GM21526 (cell line): ENCODE results near the gene KLHL2.
A peak's percentile ranks its signal among the peaks of the same experiment; 100 is the strongest.
"Not testable (repeated sequence)": the region's sequence is repeated elsewhere in the genome, so short reads cannot be mapped to it uniquely, and the experiment has no call there.

Experiments used
- ATAC-seq: cut with Tn5 transposase; IDR thresholded peaks from one replicate; pipeline ENCODE4 v1.9.1; 2021; ENCODE audit warnings: moderate library complexity; ENCODE audit not compliant: unreplicated experiment, low FRiP score

Gene KLHL2

DNA sequence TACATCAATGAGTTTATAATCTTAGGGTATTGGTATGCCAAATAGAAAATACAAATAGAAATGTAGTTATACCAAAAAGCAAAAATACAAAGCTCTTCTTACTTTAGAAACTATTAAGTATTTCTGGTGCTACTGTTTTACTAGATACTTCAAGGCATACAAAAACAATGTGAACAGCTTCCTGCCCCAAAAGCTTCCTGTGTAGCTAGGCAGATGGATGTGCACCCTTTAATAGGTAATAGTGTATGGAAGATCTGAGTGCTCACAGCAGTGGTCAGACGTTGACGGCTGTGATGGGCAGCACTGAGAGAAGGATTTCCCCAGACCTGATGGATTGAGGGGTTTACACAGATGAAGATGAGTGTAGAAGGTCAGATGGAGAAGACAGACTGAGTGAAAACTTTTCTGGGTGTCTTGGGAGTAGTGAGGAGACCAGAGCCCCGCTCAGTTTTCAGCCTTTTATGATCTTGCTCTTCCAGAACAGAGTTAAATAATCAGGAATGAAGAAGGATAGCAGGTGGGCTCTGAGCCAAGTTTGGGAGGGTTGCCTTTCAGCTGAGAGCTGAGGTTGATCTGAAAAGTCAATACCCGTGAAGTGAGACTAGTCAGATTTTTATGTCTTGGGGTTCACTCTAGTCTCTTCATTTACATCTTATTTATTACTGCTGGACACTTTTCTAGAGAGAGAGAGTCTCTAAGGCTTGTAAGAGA, 22.3 kb downstream of the KLHL2 start:
- not testable (repeated sequence) for ATAC-seq

- ATAC-seq = peak; percentile 62
Measured at GRCh38 chr4:165232623-165233433, 25.5 kb downstream of the KLHL2 start.

DNA sequence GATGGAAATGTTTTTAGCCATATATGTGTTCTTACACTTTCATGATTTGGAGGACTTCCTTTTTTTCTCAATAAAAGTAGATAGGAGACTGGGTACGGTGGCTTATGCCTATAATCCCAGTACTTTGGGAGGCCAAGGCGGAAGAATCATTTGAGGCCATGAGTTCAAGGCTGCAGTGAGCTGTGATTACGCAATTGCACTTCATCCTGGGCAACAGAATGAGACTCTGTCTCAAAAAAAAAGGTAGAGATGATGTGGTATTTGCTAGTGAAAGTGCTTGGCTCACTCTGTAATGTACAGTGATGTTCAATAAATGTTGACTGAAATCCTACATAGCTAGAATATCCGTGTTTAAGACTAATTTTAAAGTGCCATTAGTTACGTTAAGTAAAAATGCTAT, 27.4 kb downstream of the KLHL2 start:
- no peak for ATAC-seq

- not testable (repeated sequence) for ATAC-seq
Measured at GRCh38 chr4:165236852-165237251, 29.5 kb downstream of the KLHL2 start.

DNA sequence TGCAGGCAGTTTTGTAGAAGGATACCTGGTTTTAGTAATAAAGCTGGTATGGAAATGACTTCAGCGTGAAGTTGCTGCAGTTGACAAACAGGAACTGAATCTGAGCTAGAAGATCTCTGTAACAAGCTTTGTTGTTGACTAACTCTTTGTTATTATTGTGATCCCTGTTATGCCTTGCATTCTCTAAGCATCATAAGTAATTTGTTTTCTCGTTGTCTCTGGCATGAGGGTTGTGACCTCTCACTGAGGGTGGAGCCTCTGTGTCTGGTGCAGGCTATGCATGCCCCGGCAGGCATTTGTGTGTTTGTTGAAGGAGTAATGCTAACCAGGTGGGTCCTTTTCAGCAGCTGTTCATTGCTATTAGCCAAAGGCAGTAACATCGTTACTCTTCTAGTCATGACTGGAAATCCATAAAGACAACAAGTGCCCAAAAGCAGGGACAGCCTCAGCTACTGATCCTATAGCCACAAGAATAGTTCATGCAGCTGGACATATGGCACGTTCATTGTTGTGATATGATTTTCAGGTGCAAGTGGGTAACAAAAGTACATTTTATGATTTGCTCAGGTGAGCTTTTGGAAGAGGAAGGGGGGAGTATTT, 30.8 kb downstream of the KLHL2 start:
- ATAC-seq = peak; percentile 79

DNA sequence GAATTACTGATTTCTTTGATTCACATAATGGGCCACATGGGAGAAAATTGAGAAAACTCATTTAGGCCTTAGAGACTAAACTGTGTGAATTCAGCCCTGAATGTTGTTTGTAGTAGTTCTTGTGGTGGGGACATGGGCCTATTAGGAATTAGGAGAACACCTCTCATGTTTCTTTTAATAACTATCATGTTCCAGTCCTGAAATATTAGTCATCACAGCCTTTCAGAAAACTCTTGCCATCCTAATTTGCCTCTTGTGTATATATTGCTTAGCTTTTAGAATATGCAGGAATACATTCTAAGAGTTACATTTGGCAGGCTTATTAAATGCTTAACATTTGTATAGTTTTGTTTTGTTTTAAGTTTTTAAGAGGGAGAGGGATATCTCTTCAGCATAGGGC, 33.4 kb downstream of the KLHL2 start:
- ATAC-seq = not testable (repeated sequence)

DNA sequence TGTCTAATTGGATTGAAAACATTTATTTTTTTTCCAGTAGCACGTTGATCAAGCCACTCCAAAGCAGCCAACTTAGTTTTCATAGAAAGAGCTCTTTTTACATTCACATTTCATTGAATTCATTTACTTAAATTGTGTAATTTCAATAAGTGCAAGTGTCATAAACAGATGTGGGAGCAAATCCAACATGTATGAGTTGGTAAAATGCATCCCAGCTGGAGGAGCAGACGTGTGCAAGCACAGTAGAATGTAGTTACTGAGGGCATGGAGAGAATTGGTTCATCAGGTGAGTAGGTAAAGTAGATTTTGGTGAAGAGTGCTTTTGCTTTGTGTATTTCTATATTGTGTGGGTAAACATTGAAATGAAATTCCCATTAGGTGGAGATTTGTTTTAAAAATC, 36.8 kb downstream of the KLHL2 start:
- ATAC-seq = not testable (repeated sequence)

GRCh38 chr4:165244587-165245186, 37.3 kb downstream of the KLHL2 start:
- not testable (repeated sequence) for ATAC-seq

GRCh38 chr4:165248102-165248501, 40.7 kb downstream of the KLHL2 start:
- no peak for ATAC-seq

DNA sequence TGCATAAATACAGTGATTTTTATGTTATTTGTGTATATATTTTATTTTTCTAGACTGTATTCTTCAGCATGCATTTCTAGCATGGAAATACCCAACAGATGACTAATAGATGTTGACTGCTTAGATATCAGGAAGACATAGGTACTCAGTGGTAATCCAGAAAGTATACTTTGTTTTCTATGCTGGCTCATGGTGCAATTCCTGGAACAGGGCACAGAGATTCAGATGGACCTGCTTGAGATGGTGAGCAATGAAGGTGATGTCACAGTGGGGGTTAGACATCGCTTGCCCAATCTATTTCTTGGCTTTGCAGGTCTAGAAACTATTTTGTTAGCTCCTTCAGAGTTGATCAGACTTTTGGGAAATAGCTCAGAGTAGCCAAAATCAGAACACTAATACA, 41.5 kb downstream of the KLHL2 start:
- ATAC-seq = not testable (repeated sequence)

DNA sequence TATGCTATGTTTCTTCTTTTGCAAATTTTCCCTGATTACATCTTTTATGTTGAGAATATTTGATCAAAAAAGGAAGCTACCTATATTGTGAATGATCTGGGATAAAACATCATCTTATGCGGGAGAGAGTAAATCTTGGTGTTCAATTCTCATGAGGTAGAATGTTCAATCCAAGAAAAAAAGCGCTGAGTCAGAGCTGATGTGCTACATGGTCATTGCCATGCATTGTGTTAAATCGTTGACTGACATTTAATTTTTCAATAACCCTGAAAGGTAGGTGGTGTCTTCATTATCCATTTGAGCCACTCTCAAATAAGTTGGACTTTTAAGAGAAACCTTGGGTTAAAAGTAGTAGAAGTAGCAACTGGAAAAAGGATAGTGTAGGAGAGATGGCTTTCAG, 47.4 kb downstream of the KLHL2 start:
- ATAC-seq = not testable (repeated sequence)

DNA sequence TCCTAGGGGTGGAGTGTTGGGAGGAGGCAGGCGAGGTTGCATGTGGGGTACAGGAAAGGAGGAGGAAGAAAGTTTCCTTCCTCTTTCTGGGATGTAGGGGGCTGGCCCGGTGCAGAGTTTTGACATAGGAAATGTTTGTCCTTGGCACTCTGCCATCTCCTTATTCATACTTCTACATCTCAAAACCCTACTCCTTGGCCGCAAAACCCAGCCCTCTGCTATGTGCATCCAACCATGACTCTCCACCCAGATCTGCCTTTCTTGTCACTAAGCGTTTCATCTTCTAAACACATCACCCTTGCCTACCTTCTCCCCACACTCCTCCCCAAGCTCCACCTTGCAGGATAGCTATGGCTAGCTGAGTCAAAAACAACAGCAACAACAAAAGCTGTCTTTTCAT, 48.1 kb downstream of the KLHL2 start:
- ATAC-seq = peak; percentile 96

GRCh38 chr4:165256074-165256659, 48.8 kb downstream of the KLHL2 start:
- peak; percentile 5 for ATAC-seq

- ATAC-seq = not testable (repeated sequence)
Measured at GRCh38 chr4:165259776-165260175, 52.4 kb downstream of the KLHL2 start.

DNA sequence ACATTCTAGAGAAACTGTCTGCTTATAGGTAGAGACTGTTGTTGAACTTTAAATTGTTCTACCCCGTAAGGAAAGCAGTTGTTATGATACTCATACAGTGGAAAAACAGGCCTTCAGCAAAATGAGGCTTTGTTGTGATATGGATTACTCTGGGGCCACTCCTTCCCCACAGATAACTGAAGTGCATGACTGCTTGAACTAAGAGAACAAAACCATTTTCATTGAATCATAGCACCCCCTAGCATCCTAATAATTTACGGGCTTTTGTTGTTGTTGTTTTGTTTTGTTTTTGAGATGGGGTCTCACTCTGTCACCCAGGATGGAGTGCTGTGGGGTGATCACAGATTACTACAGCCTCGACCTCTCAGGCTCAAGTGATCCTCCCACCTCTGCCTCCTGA, 54.9 kb downstream of the KLHL2 start:
- not testable (repeated sequence) for ATAC-seq

DNA sequence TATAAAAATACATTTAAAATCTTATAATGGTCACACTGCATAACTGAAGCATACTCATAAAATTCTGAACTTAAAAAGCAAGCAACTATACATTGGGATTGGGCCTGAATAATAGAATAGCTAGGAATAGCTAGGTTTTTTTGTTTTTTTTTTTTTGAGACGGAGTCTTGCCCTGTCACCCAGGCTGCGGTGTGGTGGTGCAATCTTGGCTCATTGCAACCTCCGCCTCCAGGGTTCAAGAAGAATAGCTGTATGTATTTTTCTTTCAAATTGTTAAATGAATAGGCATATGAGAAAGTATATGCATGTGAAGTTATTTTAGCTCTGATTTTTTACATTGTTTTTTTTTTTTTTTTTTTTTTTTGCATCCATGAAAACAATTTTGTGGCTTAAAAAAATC, 56.1 kb downstream of the KLHL2 start:
- not testable (repeated sequence) for ATAC-seq

- ATAC-seq = not testable (repeated sequence)
Measured at GRCh38 chr4:165269931-165270330, 62.6 kb downstream of the KLHL2 start.

GRCh38 chr4:165273443-165273842, 66.1 kb downstream of the KLHL2 start:
- ATAC-seq = not testable (repeated sequence)

DNA sequence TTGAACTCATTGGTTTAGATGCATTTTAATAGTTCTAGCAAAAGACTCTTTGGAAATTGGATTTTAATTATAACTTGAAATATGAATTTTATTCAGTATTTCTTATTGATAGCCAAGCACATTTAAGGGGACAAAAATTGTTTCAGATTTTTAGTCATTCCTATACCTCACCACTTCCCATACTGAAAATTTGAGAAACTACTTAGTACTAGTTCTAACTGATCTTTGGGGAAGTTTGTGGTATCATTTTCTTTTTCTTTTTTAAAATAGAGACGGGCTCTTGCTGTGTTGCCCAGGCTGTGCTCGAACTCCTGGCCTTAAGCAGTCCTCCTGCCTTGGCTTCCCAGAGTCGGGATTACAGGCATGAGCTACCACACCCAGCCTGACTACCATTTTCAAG, 68.0 kb downstream of the KLHL2 start:
- peak; percentile 59 for ATAC-seq

DNA sequence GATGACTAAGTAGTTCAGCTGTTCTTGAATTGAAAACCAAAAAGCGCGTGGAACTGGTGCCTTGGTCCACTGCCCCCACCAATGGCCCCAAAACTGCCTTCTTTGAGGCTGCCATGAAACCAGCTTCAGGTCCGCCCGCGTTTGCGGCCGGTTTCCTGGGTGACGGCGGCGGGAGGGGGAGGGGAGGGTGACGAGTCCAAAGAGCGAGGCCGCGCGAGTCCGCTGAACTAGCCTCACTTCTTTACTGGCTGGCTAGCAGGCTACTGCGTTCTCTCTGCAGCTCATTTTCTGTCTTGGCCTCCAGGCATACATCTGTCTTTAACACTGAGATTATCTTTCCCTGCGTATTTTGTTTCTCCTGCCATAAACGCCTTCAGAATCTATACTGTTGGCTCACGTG, 72.2 kb downstream of the KLHL2 start:
- not testable (repeated sequence) for ATAC-seq

- not testable (repeated sequence) for ATAC-seq
Measured at GRCh38 chr4:165284697-165285096, 77.3 kb downstream of the KLHL2 start.
